HG02571 (cell line): ENCODE results near the gene RUNX3.
"Not testable (repeated sequence)": the region's sequence is repeated elsewhere in the genome, so short reads cannot be mapped to it uniquely, and the experiment has no call there.

Experiments used
- ATAC-seq: cut with Tn5 transposase; IDR thresholded peaks from one replicate; pipeline ENCODE4 v1.9.1; 2021; ENCODE audit warnings: mild to moderate bottlenecking, moderate library complexity; ENCODE audit not compliant: unreplicated experiment

Gene RUNX3

DNA sequence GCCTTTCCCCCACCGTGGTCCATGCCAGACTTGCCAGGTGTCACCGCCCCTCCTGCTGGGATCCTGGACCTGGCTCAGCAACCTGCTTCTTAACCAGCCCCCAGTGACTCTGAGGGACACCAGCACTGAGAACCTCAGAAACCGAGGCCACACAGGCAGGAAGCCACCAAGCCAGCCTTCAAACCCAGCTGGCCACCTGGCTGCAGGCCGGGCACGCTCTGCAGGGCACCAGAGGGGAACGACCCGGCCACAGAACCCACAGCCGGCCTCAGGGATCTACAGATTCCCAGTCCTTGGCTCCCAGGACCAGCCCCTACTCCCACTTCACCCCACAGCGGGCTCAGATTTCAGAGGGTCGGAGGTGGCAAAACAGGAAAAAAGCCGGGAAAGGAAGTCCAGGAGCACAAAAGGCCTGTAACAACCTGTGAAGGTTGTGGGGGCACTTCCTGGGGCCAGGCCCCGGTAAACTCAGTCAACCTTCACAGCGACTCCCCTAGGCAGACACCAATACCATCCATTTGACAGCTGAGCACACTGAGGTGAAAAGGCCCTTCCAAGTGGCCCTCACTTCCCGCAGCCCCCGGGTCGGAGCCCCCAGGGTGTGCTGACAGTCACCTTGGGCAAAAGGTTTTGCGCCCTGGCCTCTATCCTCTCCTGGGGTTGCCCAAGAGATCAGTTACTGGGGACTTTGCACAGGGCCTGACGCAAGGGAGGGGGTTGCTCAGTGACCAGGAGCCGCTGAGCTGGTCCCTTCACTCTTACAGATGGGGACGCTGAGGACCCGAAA lies 14.1 kb downstream of the RUNX3 start:
- ATAC-seq = no peak

DNA sequence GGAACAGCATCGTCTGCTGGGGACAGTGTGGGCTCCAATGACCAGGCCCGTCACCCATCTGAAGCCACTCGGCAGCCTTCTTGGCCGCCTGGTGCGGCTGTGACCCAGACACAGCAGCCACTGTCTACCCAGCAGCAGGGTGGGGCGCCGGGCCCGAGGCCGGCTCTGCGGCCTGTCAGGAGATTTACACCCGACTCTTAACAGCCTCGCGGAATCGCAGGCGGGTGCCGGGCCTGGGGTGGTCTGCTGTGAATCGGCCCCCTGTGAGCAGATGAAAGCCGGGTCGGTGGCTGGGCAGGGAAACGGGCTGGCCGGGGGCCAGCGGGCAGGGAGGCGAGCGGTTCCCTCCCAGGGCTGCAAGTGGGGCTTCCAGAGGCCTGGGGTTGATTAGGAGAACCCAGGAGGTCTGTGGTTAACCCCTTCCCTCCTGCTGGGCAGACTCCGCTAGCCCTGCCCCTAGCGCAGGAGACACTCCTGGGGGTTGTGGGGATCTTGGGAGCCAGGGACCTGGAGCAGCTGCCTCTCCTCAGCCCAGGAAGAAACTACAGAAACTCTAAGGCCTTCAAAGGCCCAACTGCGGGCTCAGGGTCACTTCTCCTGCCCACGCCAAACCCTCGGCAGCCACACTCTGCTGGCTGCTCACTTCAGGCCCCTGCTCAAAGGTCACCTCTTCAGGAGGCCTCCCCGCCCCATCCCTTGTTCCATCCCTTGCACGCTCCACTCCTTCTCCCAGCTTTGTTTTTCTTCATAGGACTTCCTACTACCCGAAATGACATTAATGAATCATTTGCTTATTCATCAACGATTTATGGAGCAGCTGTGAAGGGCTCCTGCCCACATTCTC lies 15.6 kb downstream of the RUNX3 start:
- ATAC-seq = no peak

DNA sequence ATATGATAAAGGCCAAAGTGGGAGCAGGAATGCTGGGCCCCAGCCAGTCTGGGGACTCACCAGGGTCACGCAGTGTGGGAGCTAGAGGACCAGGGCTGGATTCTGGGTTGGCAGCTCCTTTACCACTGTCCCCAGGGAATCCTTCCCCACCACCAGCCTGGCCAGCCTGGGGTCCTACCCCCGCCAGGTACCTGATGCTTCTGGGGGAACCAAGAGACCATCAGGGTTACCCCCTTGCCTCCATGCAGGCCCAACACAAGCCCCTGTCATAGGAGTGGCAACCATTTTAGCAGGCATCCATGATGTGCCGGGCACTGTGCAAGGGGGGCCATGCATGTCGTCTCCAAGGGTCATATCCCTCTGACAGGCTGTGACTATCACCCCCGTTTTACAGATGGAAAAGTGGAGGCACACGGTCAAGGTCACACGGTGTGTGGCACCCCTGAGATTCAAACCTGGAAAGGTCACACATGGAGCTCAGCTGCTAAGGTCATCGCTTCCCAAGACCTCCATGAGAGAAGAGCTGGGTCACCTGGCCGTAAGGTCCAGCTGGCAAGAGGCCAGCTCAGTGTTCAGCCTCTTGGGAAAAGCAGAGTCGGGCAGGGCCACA lies 16.4 kb downstream of the RUNX3 start:
- ATAC-seq = no peak

DNA sequence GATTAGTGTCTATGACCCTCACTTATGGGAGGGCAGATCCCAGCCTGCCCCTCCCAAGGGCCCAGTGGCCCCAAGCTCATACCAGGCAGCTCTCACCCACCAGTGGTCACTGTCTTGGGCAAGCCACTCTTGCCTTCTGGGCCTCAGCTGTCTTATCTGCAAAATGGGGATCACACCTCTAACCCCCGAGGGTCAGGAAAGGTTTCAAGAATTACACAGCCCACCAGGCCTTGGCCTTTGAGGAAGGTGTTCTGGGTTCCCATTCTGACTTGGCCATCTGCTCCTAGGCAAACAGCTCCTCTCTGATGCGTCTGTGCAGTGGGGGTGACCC lies 16.8 kb downstream of the RUNX3 start:
- no peak for ATAC-seq

DNA sequence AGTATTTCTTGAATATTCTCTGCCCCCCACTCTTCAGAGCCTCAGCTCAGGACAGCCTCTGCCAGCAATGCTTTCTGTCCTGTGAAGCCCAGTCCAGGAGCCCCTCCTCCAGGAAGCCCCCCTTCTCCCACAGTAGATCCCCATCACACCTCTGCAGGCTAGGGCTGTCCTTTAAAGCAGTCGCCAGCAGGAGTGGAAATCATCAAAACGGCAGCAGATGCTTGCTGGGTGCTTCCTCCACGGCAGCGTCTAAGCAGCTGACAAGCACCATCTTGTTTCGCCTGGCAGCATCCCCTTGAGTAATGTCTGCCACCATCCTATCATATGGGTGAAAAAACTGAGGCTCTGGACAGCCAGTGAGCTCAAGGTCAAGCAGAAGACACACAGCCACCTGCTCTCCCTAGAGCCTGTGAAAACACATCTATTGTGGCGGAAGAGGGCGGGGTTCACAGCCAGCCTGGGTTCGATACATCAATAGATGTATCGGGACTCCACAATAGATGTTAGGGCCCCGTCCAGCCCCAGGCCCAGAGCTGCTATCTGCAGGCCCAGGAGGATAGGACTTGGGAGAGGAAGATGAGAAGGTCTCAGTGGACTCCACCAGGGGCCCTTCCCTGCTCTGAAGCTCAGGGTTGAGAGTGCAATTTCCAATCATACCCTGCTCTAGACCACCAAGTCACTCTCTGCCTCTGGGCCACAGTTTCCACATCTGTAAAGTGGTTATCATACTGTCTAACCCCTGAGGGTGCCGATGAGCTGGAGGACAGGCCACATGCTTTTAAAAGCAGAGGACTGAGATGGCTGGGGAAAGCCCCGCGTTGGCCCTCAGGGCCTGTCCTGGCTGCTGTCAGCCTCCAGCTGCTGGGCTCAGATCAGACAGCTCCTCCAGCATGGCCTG lies 17.5 kb downstream of the RUNX3 start:
- ATAC-seq = no peak

DNA sequence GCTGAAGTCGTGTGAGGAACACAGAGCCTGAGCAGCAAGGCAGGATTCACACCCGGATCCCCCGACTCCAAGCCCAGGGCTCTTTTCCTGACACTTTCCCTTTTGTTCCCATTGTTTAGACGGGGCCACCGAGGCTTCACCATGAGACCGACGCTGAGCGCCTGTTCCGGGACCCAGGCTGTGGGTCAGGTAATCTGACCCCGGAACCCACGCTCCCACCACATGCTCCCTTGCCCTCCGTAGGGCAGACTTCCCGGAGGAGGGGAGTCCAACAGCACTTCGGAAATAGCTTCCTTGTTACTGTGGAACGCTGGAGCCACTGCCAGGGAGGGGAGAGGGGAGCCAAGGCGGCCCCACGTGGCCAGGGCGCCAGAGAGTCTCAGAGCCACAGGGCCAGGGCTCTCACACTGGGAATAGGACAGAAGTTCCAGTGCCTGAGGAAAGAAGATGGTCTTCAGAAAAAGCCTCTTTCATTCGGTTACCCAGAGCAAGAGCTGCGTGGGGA lies 18.4 kb downstream of the RUNX3 start:
- ATAC-seq = no peak

DNA sequence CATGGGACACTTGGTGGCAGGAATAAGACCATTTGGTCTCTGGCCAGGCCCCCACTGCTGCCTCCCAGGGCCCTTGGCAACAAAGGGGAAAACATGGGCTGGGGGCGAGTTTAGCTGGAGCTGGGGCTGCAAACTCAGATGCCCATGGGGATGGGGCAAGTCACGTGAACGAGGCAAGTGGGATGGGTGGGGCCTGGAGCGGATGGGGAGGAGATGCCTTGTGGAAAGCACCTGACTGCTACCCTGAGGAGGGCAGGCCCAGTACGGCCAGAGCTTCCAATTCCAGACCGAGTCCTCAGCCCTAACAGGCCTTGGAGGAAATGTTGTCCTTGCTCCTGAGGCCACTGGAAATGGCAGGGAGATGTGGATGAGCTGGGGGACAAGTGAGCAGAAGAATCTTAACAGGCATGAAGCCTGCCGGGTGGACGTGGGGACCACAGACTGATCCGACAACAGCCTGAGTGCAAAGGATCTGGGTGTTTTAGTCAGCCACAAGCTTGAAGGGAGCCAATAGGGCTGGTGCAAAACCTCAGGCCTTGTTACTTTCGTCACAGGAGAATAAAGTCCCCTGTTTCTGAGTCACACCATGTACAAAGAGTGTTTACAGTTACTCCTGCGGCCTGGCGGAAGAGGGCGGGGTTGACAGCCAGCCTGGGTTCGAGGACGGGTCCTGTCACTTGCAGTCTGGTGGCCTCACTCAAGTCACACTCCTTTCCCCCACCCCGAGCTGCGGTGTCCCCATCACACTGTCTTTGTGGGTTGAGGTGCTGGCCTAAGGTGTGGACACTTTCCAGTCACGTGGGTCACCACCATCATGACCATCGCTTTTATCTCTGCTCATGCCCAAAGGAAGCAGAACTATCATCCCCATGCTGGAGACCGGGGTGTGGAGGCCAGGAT lies 19.1 kb downstream of the RUNX3 start:
- no peak for ATAC-seq

DNA sequence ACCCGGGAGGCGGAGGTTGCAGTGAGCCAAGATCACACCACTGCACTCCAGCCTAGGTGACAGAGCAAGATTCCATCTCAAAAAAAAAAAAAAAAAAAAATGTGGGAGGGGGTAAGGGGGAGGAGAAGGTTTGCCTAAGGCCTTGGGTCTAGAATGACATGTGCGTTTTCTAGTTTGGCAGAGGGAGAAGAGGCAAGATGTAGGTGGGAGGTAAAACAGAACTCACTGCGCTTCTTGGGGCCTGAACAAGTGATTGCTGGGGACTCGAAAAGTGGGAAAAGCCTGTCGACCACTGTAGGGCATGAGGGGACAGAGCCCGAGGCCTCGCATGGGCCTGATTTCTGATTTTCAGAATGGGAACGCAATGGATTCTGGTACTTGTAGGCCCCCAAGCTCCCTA lies 19.9 kb downstream of the RUNX3 start:
- no peak for ATAC-seq

DNA sequence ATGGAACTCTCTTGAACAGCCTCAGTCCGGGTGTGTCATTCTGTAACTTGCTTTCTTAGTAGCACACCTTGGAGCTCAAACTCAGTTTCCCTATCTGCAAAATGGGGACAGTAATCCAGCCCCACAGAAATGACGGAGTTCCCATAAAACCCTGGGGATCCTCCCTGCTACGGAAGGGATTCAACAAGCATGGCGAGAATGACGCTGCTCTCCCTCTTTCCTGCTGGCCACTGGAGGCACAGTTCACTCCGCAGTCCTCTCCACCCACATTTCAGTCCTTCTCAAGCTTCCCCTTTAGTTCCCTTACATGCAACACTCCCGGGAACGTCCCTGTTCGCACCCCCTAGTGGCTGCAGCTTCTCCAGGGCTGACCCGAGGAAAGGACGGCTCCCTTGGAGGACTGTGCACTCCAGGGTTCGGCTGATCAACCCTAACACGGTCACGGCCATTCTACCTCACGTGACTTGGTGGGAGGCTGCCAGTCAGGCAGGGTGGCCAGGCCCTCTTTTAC lies 20.6 kb downstream of the RUNX3 start:
- no peak for ATAC-seq

DNA sequence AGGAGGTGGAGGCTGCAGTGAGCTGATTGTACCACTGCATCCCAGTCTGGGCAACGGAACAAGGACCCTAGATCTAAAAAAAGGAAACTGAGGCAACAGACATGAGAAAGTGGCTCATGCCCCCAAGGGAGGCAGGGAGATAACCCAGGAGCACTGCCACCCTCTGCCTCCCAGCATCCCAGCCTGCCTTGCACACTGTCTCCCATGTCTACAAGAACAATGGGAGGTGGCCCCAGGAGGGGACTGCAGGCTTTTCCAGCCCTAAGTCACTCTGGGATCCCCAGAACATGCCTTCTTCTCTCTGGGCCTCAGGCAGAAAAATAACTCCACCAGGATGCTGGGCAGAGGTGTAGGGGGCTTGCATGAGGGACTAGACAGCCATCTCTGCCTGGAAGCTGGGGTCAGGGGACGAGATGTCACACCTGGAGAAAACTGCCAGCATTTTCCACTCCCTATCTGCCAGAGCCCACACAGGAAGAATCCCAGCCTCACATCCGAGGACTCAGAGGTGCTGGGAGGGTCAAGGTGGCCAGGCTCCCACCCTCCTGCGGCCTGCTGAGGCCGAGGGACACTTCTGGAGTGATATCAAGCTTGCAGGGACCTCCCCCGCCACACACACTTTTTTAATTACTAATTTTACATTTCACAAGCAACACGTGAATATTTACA lies 21.4 kb downstream of the RUNX3 start:
- no peak for ATAC-seq

DNA sequence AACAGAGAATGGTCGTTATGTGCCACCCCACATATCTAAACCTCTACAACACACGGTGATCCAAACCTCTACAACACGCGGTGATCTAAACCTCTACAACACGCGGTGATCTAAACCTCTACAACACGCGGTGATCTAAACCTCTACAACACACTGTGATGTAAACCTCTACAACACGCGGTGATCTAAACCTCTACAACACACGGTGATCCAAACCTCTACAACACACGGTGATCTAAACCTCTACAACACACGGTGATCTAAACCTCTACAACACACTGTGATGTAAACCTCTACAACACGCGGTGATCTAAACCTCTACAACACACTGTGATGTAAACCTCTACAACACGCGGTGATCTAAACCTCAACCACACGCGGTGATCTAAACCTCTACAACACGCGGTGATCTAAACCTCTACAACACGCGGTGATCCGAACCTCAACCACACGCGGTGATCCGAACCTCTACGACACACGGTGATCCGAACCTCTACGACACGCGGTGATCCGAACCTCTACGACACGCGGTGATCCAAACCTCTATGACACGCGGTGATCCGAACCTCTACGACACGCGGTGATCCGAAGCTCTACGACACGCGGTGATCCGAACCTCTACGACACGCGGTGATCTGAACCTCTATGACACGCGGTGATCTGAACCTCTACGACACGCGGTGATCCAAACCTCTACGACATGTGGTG lies 22.3 kb downstream of the RUNX3 start:
- not testable (repeated sequence) for ATAC-seq

DNA sequence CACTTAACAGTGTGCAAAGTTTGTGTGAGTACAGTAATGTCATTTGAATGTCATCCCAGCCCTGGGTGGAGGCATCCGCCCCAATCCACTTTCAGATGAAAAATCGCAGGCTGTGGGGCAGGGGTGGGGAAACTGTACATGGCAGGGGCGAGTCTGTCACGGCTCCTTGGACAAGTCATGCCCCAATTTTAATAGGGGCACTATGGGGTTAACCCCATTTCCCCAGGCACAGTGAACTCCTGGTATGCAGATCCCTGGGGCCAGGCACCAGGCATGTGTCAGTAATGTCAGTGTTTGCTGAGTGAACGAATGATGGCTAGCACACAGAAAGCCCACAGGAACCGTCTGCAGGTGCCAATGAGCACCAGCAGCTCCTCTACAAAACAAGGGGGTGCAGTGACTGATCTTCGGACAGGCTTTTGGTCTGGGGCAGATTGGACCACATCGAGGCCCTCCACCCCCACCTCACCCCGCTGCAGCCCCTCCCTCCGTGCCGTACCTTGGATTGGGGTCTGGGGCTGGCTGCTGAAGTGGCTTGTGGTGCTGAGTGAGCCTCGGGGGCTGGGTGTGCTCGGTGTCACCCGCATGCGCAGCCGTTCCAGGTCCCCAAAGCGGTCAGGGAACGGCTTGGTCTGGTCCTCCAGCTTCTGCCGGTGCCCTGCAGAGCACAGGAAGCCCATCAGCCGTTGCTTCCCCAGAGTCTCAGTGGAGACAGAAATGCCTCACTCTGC lies 23.2 kb downstream of the RUNX3 start:
- ATAC-seq = no peak

DNA sequence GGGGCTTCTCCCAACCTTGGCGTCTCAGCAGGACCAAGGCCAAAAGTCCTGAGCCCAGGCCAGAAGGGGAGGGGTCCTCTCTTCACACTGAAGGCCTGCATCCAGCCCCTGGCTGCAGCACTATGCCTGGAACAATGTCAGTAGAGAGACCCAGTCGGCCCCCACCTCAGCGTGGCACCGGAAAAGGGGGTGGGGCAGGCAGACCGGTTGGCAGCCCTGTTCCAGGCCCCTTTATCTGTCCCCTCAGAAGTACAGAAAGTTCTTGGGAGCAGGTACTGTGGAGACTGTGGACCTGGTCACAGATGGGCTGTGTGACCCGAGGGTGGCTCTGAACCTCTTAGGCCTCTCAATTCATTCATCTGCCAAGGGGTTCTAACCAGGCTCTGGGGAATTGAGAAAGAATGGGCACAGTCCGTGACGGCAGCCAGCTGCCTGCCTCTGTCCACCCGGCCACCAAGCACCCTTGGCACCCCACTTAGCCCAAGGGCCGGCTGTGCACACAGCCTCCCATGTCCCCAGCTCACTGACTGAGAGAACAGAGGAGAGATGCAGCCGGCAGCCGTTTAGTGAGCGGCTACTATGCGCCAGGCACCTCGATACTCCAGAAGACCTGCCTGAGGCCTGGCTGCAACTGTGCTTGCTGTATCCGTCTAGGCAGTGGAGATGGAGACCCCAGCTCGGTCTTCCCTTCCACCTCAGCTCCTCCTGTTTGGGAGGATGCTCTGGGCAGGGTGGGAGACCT lies 23.9 kb downstream of the RUNX3 start:
- ATAC-seq = no peak

DNA sequence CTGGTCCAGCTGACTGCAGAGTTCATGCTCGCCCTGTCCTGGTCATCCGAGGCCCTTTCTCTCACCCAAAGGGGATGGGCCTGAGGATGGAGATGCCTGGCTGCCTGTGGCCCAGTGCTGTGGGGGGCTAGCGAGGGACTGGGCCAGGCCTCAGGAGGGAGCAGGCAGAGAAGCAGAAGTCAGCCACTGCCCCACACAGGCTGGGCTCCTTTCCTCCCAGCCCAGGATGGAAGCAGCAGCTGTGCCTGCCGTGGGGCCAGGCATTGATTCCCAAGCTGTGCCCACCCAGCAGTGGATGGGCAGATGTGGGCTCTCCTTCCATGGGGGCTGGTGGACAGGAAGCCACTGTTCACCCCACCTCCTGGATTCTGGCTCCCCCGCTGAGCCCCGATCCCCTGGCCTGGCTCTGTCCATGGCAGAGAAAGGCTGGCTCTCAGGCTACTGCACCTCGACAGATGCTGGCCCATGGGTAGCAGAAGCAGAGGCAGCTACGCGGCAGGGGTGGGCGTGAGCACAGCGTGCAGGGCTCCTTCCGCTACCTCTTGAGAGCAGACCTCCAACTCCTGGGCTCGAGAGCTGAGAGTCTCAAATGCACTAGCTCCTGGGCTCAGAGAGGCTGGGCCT lies 24.6 kb downstream of the RUNX3 start:
- ATAC-seq = no peak

DNA sequence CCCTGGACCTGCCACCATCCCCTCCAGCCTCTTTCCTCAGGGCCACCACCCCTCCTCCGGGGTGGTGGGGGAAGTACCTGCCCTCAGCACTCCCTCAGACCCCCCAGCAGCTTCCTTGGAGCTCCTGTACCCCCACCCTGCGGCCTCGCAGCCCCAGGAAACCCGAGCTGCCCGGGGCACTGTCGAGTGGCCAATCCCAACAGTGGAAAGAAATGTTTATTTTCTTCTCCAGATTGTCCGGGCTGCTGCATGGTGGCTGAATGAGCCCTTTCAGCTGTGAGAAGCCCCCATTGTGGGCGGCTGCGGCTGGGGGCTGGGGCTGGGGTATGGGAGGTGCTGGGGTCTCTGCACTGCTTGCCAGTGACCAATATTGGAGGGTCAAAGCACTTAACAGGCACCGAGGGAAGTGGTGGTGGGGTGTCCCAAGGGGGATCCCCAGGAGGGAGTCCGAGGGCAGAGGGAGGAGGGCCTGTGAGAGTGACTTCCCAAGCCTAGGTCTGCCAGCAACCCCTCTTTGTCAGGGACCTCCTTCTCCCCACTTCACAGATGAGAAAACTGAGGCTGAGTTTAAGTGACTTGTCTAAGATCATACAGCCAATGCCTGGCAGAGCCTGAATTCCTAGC lies 25.2 kb downstream of the RUNX3 start:
- ATAC-seq = no peak
